GM12891 (cell line): ENCODE data around the gene AHCYL2.
"Not testable (repeated sequence)": the region's sequence is repeated elsewhere in the genome, so short reads cannot be mapped to it uniquely, and the experiment has no call there.

Source experiments
- DNase-seq: peaks from one replicate; pipeline ENCODE4 v3.0.0; 2011; ENCODE audit warnings: low spot score; ENCODE audit not compliant: insufficient read length
- FAIRE-seq: peaks from 2 replicates; lab custom pipeline; 2011; peaks lifted over from hg19 to GRCh38; lab: Jason Lieb, UNC
- PAX5 ChIP-seq: IDR thresholded peaks from 2 replicates; pipeline ENCODE4 v1.6.1; 2011; ENCODE audit warnings: low read length, moderate library complexity, mild to moderate bottlenecking; ENCODE audit not compliant: insufficient read depth, severe bottlenecking
- POLR2A ChIP-seq: IDR thresholded peaks from 2 replicates; pipeline ENCODE4 v1.6.1; 2011; ENCODE audit warnings: low read depth, low read length, control low read depth
- POLR2AphosphoS5 ChIP-seq: IDR thresholded peaks from 2 replicates; pipeline ENCODE4 v1.6.1; 2011; ENCODE audit warnings: low read depth, low read length, control low read depth
- POU2F2 ChIP-seq: IDR thresholded peaks from 2 replicates; pipeline ENCODE4 v1.6.1; 2011; ENCODE audit warnings: low read depth, mild to moderate bottlenecking, control low read depth, low read length, moderate library complexity
- SPI1 ChIP-seq: IDR thresholded peaks from 2 replicates; pipeline ENCODE4 v1.6.1; 2011; ENCODE audit warnings: low read depth, low read length, control low read depth
- TAF1 ChIP-seq: IDR thresholded peaks from 2 replicates; pipeline ENCODE4 v1.6.1; 2011; ENCODE audit warnings: low read depth, low read length, control low read depth

Gene AHCYL2

GRCh38 chr7:129347330-129347729 lies 122.5 kb downstream of the AHCYL2 start:
- TF ChIP-seq SPI1 (no peak), POU2F2 (no peak), PAX5 (no peak), POLR2A (no peak), TAF1 (no peak), POLR2AphosphoS5 (no peak)
- DNase-seq (no peak), FAIRE-seq (no peak)

GRCh38 chr7:129348023-129348740 lies 123.4 kb downstream of the AHCYL2 start:
- no peak for TF ChIP-seq SPI1
- TF ChIP-seq TAF1: no peak
- TF ChIP-seq POLR2A: no peak
- no peak for TF ChIP-seq POLR2AphosphoS5
- no peak for TF ChIP-seq POU2F2
- TF ChIP-seq PAX5: no peak
- DNase-seq: no peak
- no peak for FAIRE-seq

DNA sequence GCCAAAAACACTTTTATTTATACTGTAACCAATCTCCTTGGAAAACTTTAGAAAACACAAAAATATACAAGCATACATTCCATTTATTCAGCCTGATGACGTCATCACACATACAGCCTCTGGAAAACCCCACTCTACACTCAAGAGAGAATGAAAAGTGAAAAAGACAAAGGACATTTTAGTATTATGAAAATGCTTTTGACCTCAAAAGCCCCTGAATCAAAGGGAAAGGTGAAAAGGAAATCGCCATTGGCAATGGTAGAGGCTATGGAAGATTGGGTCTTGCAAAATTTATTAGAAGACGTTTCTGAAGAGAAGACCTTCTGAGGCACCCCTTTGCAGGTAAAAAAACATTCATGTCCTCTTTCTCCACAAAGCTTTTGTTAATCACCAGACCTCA lies 126.5 kb downstream of the AHCYL2 start:
- TF ChIP-seq POLR2A: no peak
- TF ChIP-seq SPI1: no peak
- TF ChIP-seq POLR2AphosphoS5: no peak
- no peak for TF ChIP-seq POU2F2
- TF ChIP-seq PAX5: no peak
- TF ChIP-seq TAF1: no peak
- DNase-seq (no peak), FAIRE-seq (no peak)

GRCh38 chr7:129353104-129353503 lies 128.3 kb downstream of the AHCYL2 start:
- not testable (repeated sequence) for FAIRE-seq, DNase-seq

- FAIRE-seq: peak; percentile 43
- TF ChIP-seq POLR2AphosphoS5: no peak
- no peak for TF ChIP-seq TAF1
- no peak for TF ChIP-seq POU2F2
- TF ChIP-seq POLR2A: no peak
- TF ChIP-seq SPI1: no peak
- no peak for TF ChIP-seq PAX5
- no peak for DNase-seq
These were observed 129.8 kb downstream of the AHCYL2 start for GRCh38 chr7:129354428-129355157.

GRCh38 chr7:129356176-129356575 lies 131.3 kb downstream of the AHCYL2 start:
- TF ChIP-seq POU2F2 (no peak), POLR2AphosphoS5 (no peak), PAX5 (no peak), TAF1 (no peak), SPI1 (no peak), POLR2A (no peak)
- DNase-seq: no peak
- no peak for FAIRE-seq

DNA sequence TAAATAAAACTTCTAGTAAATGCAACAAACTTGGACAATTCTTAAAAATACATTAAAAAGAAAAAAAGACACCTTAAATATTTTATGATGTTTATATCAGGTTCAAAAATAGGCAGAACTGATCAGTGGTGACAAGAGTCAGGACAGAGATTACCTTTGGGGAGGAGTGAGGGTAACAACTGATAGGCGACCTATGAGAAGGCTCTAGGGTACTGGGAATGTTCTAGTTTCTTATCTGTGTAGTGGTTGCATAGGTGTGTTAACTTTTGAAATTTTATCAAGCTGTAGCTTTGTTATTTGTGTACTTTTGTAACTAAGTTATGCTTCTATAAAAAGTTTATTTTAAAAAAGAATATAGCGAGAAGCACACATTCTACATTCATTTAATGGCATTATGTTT lies 134.3 kb downstream of the AHCYL2 start:
- FAIRE-seq (no peak), DNase-seq (no peak)
- TF ChIP-seq POU2F2 (no peak), TAF1 (no peak), SPI1 (no peak)

- FAIRE-seq (no peak), DNase-seq (no peak)
- TF ChIP-seq SPI1 (no peak), POLR2A (no peak), POU2F2 (no peak), PAX5 (no peak), TAF1 (no peak), POLR2AphosphoS5 (no peak)
These were observed 134.8 kb downstream of the AHCYL2 start for GRCh38 chr7:129359638-129360037.

DNA sequence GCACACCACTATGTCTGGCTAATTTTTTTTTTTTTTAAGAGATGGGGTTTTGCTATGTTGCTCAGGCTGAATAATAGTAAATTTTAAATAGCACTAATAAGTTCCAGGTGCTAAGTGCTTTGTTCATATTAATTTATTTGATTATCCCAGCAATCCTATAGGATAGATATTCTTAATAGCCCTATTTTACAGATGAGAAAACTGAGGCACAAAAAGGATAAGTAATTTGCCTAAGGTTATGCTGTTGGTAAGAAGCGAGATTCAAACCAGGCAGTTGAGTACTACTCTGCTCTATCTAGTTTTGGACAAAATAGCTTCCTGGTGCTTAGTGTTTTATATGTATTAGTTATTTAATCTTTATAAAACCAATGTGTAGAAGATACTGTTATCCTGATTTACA lies 136.9 kb downstream of the AHCYL2 start:
- TF ChIP-seq POU2F2: no peak
- no peak for TF ChIP-seq PAX5
- TF ChIP-seq POLR2A: no peak
- TF ChIP-seq POLR2AphosphoS5: no peak
- DNase-seq: no peak
- FAIRE-seq: no peak

GRCh38 chr7:129362496-129362895 lies 137.7 kb downstream of the AHCYL2 start:
- FAIRE-seq (no peak), DNase-seq (no peak)
- no peak for TF ChIP-seq SPI1
- no peak for TF ChIP-seq POLR2A
- no peak for TF ChIP-seq POU2F2
- TF ChIP-seq POLR2AphosphoS5: no peak
- no peak for TF ChIP-seq PAX5
- no peak for TF ChIP-seq TAF1
